ENCODE results near the gene BICDL1. TPM values are rescaled to one million over a fixed set of nuclear protein-coding genes. Genes with fewer than 3 reads are reported as not detected.

The BICDL1 gene
- total and polyA plus RNA-seq, 2 donors (not counting 3 experiments of a cell fraction or from before 2014, with no cell fraction given): 0.19 TPM; not detected in 1

DNA sequence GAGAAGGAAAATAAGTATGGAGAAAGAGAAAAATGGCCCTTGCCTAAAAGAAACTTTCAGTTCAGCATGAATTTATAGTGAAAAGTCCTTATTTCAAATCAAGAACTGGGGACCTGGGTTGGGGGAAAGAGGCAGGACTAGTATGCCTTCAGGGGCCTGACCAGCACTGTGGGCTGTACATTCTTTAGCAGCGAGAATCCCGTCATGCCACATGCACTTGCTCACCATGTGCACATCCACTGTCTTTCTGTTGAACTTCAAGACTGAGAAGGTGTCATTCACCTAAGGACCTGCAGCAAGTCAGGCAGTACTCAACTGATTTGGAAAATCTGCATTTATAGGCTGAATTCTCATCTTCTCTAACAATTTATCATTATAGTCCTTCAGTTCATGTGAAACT, 77.3 kb downstream of the BICDL1 start:
- no peaks in the 10 kb centered on the region for H3K79me2 ChIP-seq (ENCODE audit: control insufficient read depth, insufficient read depth, low read length)
- dilution Hi-C loops (cut with MboI; ENCODE audit: extremely low pct_ligation_motif_present, low sequenced_read_pairs) (no loop called here), intact Hi-C loops (cut with micrococcal nuclease) (no loop called here)
- no peak overlapping the region for H3K4me2 ChIP-seq (ENCODE audit: insufficient read depth, low read length)
- no peak for DNase-seq (ENCODE audit: low read depth, low spot score)
- ChIA-PET CTCF (no interaction called here), POLR2A (no interaction called here)
- no peak for TF ChIP-seq FOS (IDR thresholded peaks at IDR 0.05; ENCODE audit: borderline replicate concordance, insufficient read depth, low read length)
- no peak for TF ChIP-seq MAX (IDR thresholded peaks at IDR 0.05; ENCODE audit: insufficient read depth, insufficient read length)
- TF ChIP-seq EZH2 (IDR thresholded peaks at IDR 0.05; ENCODE audit: borderline replicate concordance, low read depth, low read length, severe bottlenecking): no peak
- TF ChIP-seq POLR2A (IDR thresholded peaks at IDR 0.05; ENCODE audit: low read depth, low read length): no peak
- TF ChIP-seq JUN (IDR thresholded peaks at IDR 0.05; ENCODE audit: borderline replicate concordance, insufficient read depth, insufficient read length, low read depth): no peak
- TF ChIP-seq MYC (IDR thresholded peaks at IDR 0.05; ENCODE audit: low read depth, low read length): no peak
- no peak for TF ChIP-seq POLR2AphosphoS5 (IDR thresholded peaks at IDR 0.05; ENCODE audit: insufficient read depth, low read depth, low read length)
- TF ChIP-seq GATA2 (IDR thresholded peaks at IDR 0.05; ENCODE audit: insufficient read depth, insufficient read length, low read depth, low read length): no peak
- no peak for TF ChIP-seq CTCF (IDR thresholded peaks at IDR 0.05; ENCODE audit: extremely low read depth in 1 of 2, insufficient read depth in 1 of 2, low read depth in 1 of 2, low read length in 2 of 2)
- H3K27ac ChIP-seq (ENCODE audit: insufficient read depth, low read depth, low read length): no peak overlapping the region
- no peaks in the 10 kb centered on the region for H3K9me3 ChIP-seq (replicated peaks; ENCODE audit: control insufficient read depth, insufficient read depth, low read length)
- H3K4me3 ChIP-seq (replicated peaks in 1 of 3; ENCODE audit: insufficient read depth in 1 of 3, low read depth in 1 of 3, low read length in 3 of 3): no peak overlapping the region
- no peak for FAIRE-seq
- no TSS peak for BruUV-seq (replicated peaks)
- H2AFZ ChIP-seq (ENCODE audit: low read depth, low read length): no peak overlapping the region
- peaks cover 32 to 43% of the 10 kb centered on the region in 2 experiments for H3K27me3 ChIP-seq (ENCODE audit: control insufficient read depth in 2 of 2, insufficient read depth in 2 of 2, low read length in 2 of 2)
- no peaks in the 10 kb centered on the region for H3K4me1 ChIP-seq (ENCODE audit: control insufficient read depth, extremely low read depth, insufficient read depth, low read length)
- no peak overlapping the region for H3K9ac ChIP-seq (replicated peaks; ENCODE audit: extremely low read depth, insufficient read depth, low read length)
- H3K36me3 ChIP-seq (ENCODE audit: control insufficient read depth in 2 of 2, extremely low read depth in 1 of 2, insufficient read depth in 2 of 2, low read length in 2 of 2): no peaks in the 10 kb centered on the region
- H3K9me1 ChIP-seq (replicated peaks; ENCODE audit: control insufficient read depth, extremely low read depth, insufficient read depth, low read length): no peaks in the 10 kb centered on the region
- H4K20me1 ChIP-seq (replicated peaks; ENCODE audit: control insufficient read depth, extremely low read depth, insufficient read depth, low read length): no peaks in the 10 kb centered on the region

Data from endothelial cell of umbilical vein (primary cell).